Mesendoderm (in vitro differentiated cells): ENCODE results near the gene PARK7.
A peak's percentile ranks its signal among the peaks of the same experiment; 100 is the strongest.

Source experiments
- DNase-seq: peaks from one replicate; pipeline ENCODE4 v3.0.0; 2013
- H2AK5ac ChIP-seq: 2 replicates; pipeline ENCODE4 v1.6.1; 2013; ENCODE audit warnings: low read length, inconsistent platforms
- H2BK120ac ChIP-seq: 2 replicates; pipeline ENCODE4 v1.6.1; 2013; ENCODE audit warnings: low read depth, mild to moderate bottlenecking, low read length, moderate library complexity, mixed read lengths
- H2BK15ac ChIP-seq: replicated peaks from 2 replicates; pipeline ENCODE4 v1.6.1; 2013; ENCODE audit warnings: low read depth, mild to moderate bottlenecking, moderate library complexity
- H2BK5ac ChIP-seq: 2 replicates; pipeline ENCODE4 v1.6.1; 2013; ENCODE audit warnings: low read length, inconsistent platforms
- H3K18ac ChIP-seq: 2 replicates; pipeline ENCODE4 v1.6.1; 2013; ENCODE audit warnings: mild to moderate bottlenecking, low read length, mixed read lengths
- H3K23ac ChIP-seq: one replicate; pipeline ENCODE4 v1.6.1; 2013; ENCODE audit warnings: low read length
- H3K27ac ChIP-seq: 2 replicates; pipeline ENCODE4 v1.5.1; 2013; ENCODE audit warnings: low read depth, mild to moderate bottlenecking, inconsistent platforms, low read length, moderate library complexity
- H3K27me3 ChIP-seq: 2 replicates; pipeline ENCODE4 v1.6.1; 2013; ENCODE audit warnings: low read length, control low read depth, mild to moderate bottlenecking, inconsistent platforms; ENCODE audit not compliant: insufficient read depth, poor library complexity
- H3K36me3 ChIP-seq: 2 replicates; pipeline ENCODE4 v1.6.1; 2013; ENCODE audit warnings: low read length, inconsistent platforms; ENCODE audit not compliant: control insufficient read depth, insufficient read depth
- H3K4ac ChIP-seq: one replicate; pipeline ENCODE4 v1.6.1; 2013; ENCODE audit warnings: low read depth, mild to moderate bottlenecking, low read length, moderate library complexity
- H3K4me1 ChIP-seq: 2 replicates; pipeline ENCODE4 v1.6.1; 2013; ENCODE audit warnings: low read depth, low read length, inconsistent platforms; ENCODE audit not compliant: control insufficient read depth
- H3K4me2 ChIP-seq: 2 replicates; pipeline ENCODE4 v1.6.1; 2013; ENCODE audit warnings: low read length
- H3K4me3 ChIP-seq: 2 replicates; pipeline ENCODE4 v1.5.1; 2013; ENCODE audit warnings: mild to moderate bottlenecking, low read length
- H3K56ac ChIP-seq: one replicate; pipeline ENCODE4 v1.6.1; 2013; ENCODE audit warnings: low read length
- H3K79me1 ChIP-seq: 2 replicates; pipeline ENCODE4 v1.6.1; 2013; ENCODE audit warnings: low read length, inconsistent platforms
- H3K79me2 ChIP-seq: 2 replicates; pipeline ENCODE4 v1.6.1; 2013; ENCODE audit warnings: mild to moderate bottlenecking, low read length; ENCODE audit not compliant: control insufficient read depth, insufficient read depth
- H3K9ac ChIP-seq: 2 replicates; pipeline ENCODE4 v1.6.1; 2013; ENCODE audit warnings: low read length, inconsistent platforms
- H4K5ac ChIP-seq: one replicate; pipeline ENCODE4 v1.6.1; 2013; ENCODE audit warnings: low read length
- H4K8ac ChIP-seq: one replicate; pipeline ENCODE4 v1.6.1; 2013; ENCODE audit warnings: low read depth, mild to moderate bottlenecking, control low read depth, low read length, moderate library complexity
- WGBS: extraction: QIAGEN DNeasy Blood & Tissue Kit; methylation state at CpG from one replicate; pipeline ENCODE4 v1.1.7; 2013; ENCODE audit warnings: low lambda C conversion rate, missing lambda C conversion rate; ENCODE audit not compliant: insufficient coverage; ENCODE audit errors: extremely low coverage; 5-methylcytosine and 5-hydroxymethylcytosine counted together

Gene PARK7

DNA sequence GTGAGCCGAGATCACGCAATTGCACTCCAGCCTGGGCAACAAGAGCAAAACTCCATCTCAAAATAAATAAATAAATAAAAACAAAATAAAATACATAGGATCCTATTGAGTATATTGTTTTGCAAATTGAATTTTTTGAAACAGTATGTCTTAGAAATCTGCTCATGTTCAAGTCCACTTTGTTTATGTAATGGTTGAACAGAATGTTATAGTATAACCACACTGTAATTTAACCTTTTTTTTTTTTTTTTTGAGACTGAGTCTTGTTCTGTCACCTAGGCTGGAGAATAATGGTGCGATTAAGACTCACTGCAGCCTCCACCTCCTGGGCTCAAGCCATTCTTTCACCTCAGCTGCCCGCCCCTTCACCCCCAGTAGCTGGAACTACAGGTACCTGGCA, 31.4 kb downstream of the PARK7 start:
- no peak overlapping the region for H3K18ac ChIP-seq
- H2BK120ac ChIP-seq, result no peak overlapping the region
- H3K36me3 ChIP-seq, result no peaks in the 10 kb centered on the region
- H2AK5ac ChIP-seq, result no peak overlapping the region
- no peak overlapping the region for H3K4ac ChIP-seq
- no peak overlapping the region for H3K56ac ChIP-seq
- no peak overlapping the region for H3K9ac ChIP-seq
- WGBS, result no CpG with 5 or more reads among the region's 4 CpGs
- no peaks in the 10 kb centered on the region for H3K79me2 ChIP-seq
- no peak overlapping the region for H3K27ac ChIP-seq
- H3K4me2 ChIP-seq, result no peak overlapping the region
- H4K5ac ChIP-seq, result no peak overlapping the region
- H4K8ac ChIP-seq, result no peak overlapping the region
- H2BK5ac ChIP-seq, result no peak overlapping the region
- no peaks in the 10 kb centered on the region for H3K79me1 ChIP-seq
- H3K4me1 ChIP-seq, result peaks cover 2% of the 10 kb centered on the region
- H2BK15ac ChIP-seq, result no peak overlapping the region
- H3K23ac ChIP-seq, result no peak overlapping the region
- DNase-seq, result no peak
- no peaks in the 10 kb centered on the region for H3K27me3 ChIP-seq
- no peak overlapping the region for H3K4me3 ChIP-seq

DNA sequence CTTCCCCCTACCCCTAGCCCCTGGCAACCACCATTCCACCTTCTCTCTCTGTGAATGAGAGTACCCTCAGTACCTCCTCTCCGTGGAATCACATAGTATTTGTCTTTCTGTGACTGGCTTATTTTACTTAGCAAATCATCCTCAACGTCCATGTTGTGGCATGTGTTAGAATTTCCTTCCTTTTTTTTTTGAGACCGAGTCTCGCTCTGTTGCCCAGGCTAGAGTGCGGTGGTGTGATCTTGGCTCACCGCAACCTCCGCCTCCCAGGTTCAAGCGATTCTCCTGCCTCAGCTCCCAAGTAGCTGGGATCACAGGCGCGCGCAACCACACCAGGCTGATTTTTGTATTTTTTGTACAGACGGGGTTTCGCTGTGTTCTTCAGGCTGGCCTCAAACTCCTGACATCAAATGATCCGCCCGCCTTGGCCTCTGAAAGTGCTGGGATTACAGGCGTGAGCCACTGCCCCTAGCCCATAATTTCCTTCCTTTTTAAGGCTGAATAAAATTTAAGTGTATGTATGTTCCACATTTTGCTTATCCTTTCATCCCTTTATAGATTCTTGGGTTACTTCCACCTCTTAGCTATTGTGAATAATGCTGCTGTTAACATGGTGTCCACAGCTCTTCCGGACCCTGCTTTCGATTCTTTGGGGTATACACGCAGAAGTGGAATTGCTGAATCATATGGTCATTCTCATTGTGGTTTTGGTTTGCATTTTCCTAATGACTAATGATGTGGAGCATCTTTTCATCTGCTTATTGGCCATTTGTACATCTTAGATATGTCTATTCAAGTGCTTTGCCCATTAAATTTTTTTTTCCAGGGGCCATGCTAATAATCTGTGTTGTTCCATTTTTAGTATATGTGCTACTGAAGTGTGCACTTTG, 32.3 kb downstream of the PARK7 start:
- Histone ChIP-seq H3K4me3 (no peak overlapping the region), H3K56ac (no peak overlapping the region), H3K27me3 (no peaks in the 10 kb centered on the region), H3K36me3 (no peaks in the 10 kb centered on the region), H3K9ac (no peak overlapping the region), H3K4me1 (peaks cover 2% of the 10 kb centered on the region), H3K18ac (no peak overlapping the region), H3K23ac (no peak overlapping the region), H3K27ac (no peak overlapping the region), H2BK5ac (no peak overlapping the region), H2BK15ac (no peak overlapping the region), H3K4ac (no peak overlapping the region), H4K8ac (no peak overlapping the region), H3K79me1 (no peaks in the 10 kb centered on the region), H2BK120ac (no peak overlapping the region), H2AK5ac (no peak overlapping the region), H3K4me2 (no peak overlapping the region), H3K79me2 (no peaks in the 10 kb centered on the region), H4K5ac (no peak overlapping the region)
- no peak for DNase-seq
- no CpG with 5 or more reads among the region's 19 CpGs for WGBS

DNA sequence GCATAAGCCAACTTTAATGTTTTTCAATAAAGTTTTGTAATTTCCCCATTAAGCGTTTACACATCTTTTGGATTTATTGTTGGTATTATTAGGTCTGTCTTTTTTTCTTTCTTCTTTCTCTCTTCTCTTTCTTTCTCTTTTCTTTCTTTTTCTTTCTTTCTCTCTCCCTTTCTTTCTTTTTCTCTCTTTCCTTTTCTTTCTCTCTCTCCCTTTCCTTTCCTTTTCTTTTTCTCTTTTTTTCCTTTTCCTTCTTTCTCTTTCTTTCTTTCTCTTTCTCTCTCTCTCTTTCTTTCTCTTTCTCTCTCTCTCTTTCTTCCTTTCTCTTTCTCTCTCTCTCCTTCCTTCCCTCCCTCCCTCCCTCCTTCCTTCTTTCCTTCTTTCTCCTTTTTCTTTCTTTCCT, 33.3 kb downstream of the PARK7 start:
- Histone ChIP-seq H3K4me2 (no peak overlapping the region), H2BK5ac (no peak overlapping the region), H2AK5ac (no peak overlapping the region), H3K4ac (no peak overlapping the region), H2BK15ac (no peak overlapping the region), H3K36me3 (no peaks in the 10 kb centered on the region), H3K23ac (no peak overlapping the region), H3K9ac (no peak overlapping the region), H4K5ac (no peak overlapping the region), H4K8ac (no peak overlapping the region), H3K56ac (no peak overlapping the region), H2BK120ac (no peak overlapping the region), H3K4me3 (no peak overlapping the region), H3K18ac (no peak overlapping the region), H3K27ac (no peak overlapping the region), H3K4me1 (no peaks in the 10 kb centered on the region), H3K79me1 (no peaks in the 10 kb centered on the region), H3K79me2 (no peaks in the 10 kb centered on the region), H3K27me3 (no peaks in the 10 kb centered on the region)
- no CpG with 5 or more reads among the region's 1 CpG for WGBS
- DNase-seq, result no peak

DNA sequence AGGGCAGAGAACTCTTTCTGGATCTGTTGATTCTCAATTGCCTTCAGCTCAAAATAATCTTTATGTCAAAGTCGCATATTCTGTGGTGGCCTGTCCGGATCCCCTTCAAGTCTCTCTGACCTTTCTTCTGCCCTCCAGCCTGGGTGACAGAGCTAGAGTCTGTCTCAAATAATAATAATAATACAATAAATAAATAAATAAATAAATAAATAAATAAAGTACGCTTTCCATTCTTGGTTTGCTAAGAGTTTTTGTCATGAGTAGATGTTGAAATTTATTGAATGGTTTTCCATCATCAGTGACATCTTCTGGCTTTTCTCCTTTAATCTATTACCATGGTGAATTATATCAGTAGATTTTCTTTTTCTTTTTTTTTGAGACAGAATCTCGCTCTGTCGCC, 33.9 kb downstream of the PARK7 start:
- H4K5ac ChIP-seq, result no peak overlapping the region
- H3K18ac ChIP-seq, result no peak overlapping the region
- H4K8ac ChIP-seq, result no peak overlapping the region
- DNase-seq, result no peak
- no peaks in the 10 kb centered on the region for H3K79me2 ChIP-seq
- no peaks in the 10 kb centered on the region for H3K27me3 ChIP-seq
- H2BK120ac ChIP-seq, result no peak overlapping the region
- peak overlapping the region; percentile 29 for H3K4ac ChIP-seq
- no peak overlapping the region for H3K9ac ChIP-seq
- no peak overlapping the region for H2BK5ac ChIP-seq
- H2AK5ac ChIP-seq, result no peak overlapping the region
- H3K4me2 ChIP-seq, result no peak overlapping the region
- WGBS, result no CpG with 5 or more reads among the region's 5 CpGs
- no peaks in the 10 kb centered on the region for H3K79me1 ChIP-seq
- no peak overlapping the region for H2BK15ac ChIP-seq
- H3K36me3 ChIP-seq, result no peaks in the 10 kb centered on the region
- H3K23ac ChIP-seq, result no peak overlapping the region
- H3K4me1 ChIP-seq, result no peaks in the 10 kb centered on the region
- no peak overlapping the region for H3K27ac ChIP-seq
- H3K4me3 ChIP-seq, result no peak overlapping the region
- H3K56ac ChIP-seq, result no peak overlapping the region

DNA sequence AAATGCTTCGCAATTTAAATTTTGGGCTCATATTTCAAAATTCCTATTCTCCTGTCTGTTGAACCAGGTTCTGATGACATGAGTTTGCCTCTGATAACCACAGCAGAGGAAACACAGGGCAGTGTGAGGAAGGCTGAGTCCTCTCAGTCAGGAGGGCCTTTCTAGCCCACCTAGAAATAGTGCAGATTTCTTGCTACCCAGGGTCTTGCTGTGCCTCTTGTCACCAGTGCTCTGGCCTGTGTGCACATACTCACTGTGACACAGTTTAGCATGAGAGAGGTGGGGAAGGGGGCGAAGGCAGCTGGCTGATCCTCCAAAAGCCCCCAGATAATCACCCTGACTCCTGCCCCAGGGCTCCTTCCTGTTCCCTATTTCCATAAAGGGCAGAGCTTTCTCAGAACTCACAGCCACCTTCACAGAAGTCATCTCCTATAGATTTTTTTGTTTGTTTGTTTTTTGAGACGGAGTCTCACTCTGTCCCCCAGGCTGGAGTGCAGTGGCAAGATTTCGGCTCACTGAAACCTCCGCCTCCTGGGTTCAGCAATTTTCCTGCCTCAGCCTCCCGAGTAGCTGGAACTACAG, 40.9 kb downstream of the PARK7 start:
- H3K23ac ChIP-seq, result no peak overlapping the region
- no peaks in the 10 kb centered on the region for H3K36me3 ChIP-seq
- peak overlapping the region; percentile 2 for H3K56ac ChIP-seq
- H2BK15ac ChIP-seq, result no peak overlapping the region
- H3K27me3 ChIP-seq, result no peaks in the 10 kb centered on the region
- H3K79me1 ChIP-seq, result no peaks in the 10 kb centered on the region
- no peak for DNase-seq
- no peaks in the 10 kb centered on the region for H3K79me2 ChIP-seq
- no peak overlapping the region for H2BK120ac ChIP-seq
- no peak overlapping the region for H3K9ac ChIP-seq
- peak overlapping the region; percentile 22 for H3K27ac ChIP-seq
- H3K18ac ChIP-seq, result no peak overlapping the region
- H3K4me1 ChIP-seq, result peaks cover 6% of the 10 kb centered on the region
- no peak overlapping the region for H3K4me3 ChIP-seq
- no peak overlapping the region for H4K8ac ChIP-seq
- no peak overlapping the region for H2AK5ac ChIP-seq
- no peak overlapping the region for H2BK5ac ChIP-seq
- H3K4me2 ChIP-seq, result no peak overlapping the region
- no peak overlapping the region for H4K5ac ChIP-seq
- no CpG with 5 or more reads among the region's 6 CpGs for WGBS
- H3K4ac ChIP-seq, result no peak overlapping the region
